HuH-7 (cell line): ENCODE measurements around the gene SPATS2L.

Experiments
- DNase-seq: peaks from one replicate; pipeline ENCODE4 v3.0.0; 2011; ENCODE audit warnings: low spot score

The SPATS2L gene

DNA sequence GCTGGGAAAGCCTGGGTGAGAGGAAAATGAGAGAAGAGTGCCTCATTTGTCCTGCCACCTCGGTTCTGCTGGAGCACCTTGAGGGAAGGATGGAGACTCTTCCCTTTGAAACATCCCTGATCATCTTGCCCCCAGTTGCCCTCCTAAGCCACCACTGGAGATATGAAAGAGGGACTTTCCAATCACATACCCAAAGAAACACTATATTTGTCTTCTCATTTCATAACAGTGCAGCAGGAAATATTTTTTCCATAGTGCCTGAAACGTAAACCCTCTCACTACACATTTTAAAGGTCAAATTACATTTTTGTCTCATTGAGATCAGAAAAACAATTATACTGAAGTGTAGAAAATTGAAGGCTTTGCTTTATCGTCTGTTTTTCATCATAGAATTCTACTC, 140.1 kb downstream of the SPATS2L start:
- DNase-seq, result no peak

- no peak for DNase-seq
Measured at GRCh38 chr2:200447139-200447855, 140.8 kb downstream of the SPATS2L start.

GRCh38 chr2:200448455-200448854, 142.0 kb downstream of the SPATS2L start:
- no peak for DNase-seq

- DNase-seq, result no peak
Measured at GRCh38 chr2:200449149-200449548, 142.7 kb downstream of the SPATS2L start.

DNA sequence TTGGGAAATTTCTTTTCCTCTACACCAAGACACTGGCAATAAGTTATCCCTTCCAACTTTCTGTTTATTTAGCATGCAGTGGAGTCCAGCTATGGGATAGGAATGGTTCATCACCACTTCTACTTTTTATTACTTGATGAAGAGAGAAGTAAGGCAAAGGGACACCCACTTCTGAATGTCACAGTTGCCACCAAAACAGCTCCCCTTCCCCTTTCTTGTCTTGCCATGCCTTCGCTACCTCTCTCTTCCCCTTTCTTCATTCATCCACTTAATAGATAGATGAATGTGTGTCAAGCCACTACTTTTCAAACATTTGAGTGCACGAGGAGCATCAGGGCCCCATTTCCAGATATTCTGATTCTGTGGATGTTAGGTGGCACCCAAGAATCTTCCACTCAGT, 143.8 kb downstream of the SPATS2L start:
- no peak for DNase-seq

DNA sequence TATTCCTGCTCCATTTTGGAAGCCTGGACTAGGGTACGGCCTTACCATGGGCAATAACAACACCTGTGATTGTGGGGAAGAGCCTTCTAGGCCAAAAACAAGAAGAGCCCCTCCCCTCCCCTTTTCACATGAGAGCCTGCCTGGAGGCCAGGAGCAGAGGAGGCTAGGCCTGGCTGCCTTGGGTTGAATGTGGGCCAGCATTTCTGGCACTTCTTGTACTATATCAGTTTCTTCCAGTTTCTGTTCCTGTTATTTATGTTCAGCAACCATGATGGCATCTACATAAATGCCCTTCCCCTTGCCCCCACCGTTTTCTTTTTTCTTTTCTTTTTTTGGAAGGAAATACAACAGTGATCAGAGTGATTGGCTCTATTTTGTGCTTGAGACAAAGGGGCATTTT, 145.0 kb downstream of the SPATS2L start:
- no peak for DNase-seq

DNA sequence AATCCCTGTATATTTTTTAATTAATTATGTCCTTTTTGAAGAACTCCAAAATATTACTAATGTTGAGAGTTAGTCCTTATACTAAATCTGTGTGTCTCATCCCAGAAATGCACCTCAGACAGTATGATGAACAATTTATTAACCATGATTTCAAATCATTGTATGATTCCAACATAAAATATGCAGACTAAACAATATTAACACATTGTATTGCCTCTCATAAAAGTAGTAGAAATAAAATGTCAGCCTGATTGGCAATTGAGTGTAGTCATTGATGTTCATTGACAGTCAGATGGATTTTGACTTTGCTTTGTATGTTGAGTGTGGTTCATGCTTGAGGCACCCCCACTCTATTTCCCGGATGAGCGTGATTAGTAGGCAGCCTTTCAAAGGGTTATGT, 145.9 kb downstream of the SPATS2L start:
- DNase-seq, result no peak

DNA sequence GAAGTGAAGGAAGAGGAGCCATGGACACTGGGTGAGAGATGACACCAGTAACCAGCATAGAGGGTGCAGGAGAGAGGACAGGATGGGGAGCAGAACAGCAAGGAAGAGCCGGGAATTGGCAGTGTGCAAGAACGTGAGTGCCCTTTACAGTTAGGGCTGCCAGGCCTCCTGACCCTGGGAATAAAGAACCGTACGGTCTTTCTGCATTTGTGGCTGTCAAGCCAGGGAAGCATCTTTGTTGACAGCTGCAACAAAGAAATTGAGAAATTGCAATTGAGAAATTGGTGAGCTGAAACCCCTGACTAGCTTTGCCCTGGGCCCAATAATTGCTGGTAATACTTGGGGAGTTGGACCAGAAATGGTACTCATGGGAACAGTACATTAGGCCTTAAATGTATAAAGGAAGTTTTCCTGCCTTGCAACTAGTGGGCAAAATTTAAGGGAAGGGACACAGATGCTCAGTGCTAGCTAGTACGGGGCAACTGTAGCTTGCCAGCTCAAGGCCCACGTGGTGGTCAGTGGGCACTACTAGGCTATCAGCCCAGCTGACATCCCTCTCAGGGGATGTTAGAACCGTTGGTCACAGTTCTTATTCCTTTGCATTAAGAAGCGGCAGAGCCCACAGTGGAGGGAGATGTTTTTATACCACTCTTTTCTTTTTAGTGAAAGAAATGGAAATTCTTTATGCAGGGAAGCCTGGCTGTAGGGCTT, 146.8 kb downstream of the SPATS2L start:
- no peak for DNase-seq

- DNase-seq, result no peak
Measured at GRCh38 chr2:200453853-200454534, 147.5 kb downstream of the SPATS2L start.

DNA sequence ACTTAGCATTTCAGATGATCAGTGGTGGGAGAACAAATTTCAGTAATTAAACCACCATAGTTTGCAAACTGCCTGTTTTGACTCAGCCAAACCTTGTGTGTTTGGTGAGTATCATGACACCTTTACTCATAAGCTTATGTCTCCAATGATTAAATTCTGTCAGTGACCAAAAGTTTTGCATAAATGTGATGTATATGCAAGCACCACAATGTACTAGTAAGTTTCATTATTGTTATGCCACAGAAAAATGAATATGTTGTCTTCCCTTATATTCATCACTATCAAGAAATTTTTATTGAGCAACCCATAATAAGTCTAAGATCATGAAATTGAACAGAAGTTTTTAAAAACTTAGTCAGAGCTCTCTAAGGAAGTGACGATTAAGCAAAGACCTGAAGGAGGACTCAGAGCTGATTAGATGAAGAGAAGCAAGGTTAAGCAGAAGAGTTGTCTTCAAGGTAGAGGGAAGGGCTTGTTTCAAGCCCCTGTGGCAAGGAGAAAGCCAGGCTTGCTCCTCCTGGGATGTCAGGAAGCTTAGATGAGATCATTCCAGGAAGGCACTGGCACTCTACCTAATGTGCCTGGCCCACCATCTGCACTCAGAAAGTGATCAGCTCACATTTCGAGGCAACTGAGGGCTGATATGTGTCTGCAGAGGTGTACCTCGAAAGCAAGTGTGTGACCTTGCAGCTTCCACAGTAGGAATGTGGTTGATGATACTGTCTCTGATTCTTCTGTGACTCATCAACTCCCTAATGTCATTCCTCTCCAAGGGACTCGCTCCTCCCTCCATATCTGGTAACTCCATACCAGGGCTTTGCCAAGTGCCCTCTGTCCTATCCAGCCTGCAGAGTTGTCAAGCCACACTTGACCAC, 148.7 kb downstream of the SPATS2L start:
- DNase-seq, result no peak

DNA sequence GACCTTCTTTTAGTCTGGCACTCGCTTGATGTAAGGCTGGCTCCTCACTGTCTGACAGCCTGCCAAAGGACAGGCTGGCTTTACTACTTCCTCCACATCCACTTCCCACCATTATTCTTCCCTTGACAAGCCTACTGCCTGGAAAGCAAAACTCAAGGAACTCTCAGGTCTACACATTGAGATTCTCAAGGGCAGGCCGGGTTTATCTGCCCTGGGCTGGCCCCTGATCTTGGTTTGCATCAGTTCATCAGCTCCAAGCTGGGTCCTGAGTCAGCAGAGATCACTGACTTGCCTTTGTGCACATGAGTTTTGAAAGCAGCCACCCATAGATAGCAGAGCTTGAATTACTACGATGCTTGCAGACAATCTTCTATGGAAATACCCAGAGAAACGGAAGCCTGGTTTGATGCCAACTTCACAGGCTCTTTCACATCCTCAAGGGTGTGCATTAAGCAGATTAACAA, 149.5 kb downstream of the SPATS2L start:
- DNase-seq, result no peak

DNA sequence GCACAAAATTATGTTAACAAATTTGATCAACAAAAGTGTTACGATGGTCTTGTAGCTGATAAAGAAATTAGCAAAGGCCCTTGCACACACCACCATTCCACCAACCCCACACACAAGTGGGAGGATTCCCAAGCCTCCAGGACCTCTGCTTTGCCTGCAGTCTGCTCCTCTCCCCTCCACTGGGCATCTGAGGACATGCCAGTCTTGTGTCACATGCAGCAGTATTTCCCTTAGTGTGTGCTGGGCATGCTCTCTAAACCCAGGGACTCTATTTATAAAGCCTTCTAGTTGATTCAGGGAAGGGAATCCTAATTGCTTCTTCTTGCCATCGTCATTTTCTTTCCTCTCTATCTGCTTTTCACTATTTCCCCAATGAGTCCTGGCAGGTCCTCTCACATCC, 150.1 kb downstream of the SPATS2L start:
- no peak for DNase-seq

DNA sequence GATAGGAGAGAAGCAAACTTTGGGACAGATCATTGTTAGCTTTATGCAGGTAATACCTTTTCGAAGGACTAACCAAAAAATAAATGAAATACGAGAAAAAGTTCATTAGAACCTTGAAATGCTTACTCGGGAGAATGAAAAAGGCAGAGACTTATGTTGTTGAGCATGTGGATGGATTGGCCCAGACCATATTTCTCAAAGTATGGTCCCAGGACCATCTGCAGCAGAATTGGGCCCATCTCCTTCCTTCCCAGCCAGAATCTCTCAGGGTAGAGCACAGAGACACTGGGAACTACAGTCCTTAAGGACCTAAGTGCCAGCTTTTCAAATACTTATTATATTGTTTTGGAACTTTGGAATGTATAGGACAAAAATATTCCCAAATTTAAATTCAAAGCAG, 152.6 kb downstream of the SPATS2L start:
- DNase-seq, result no peak

DNA sequence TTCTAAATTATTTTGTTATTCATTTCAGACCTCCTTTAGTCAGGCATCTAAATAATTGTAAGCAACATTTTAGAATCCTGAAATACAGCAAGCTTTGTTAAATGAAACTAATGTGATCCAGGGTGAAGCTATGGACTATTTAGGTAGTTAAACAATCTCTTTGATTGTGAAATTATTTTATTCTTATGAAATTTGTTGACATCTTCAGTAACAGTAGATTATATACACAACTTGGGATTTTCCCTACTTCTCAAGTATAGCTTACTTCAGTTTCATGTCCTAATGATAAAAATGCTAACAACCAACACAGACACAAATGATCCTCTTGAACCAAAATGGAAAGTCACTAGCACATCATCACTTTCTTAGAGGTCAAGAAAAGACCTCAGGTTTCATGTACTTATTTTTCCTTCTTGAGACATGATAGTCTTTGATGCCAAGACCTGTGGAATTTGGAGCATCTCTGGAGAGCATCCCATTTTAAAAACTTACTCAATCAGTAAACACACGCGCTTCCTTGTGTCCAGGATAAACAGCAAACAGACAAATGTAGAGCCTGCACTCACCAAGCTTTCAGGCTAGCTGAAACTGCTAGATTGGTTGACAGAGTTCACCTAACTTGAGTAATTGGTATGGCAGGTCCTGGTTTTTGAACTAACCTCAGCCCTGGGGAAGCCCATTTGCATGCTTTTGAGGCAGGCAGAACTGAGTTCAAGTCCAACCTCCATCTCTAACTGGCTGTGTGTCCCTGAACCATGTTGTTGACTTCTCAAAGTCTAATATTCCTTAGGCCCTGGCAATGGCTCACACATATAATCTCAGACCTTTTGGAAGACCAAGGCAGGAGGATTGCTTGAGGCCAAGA, 155.6 kb downstream of the SPATS2L start:
- DNase-seq, result no peak

DNA sequence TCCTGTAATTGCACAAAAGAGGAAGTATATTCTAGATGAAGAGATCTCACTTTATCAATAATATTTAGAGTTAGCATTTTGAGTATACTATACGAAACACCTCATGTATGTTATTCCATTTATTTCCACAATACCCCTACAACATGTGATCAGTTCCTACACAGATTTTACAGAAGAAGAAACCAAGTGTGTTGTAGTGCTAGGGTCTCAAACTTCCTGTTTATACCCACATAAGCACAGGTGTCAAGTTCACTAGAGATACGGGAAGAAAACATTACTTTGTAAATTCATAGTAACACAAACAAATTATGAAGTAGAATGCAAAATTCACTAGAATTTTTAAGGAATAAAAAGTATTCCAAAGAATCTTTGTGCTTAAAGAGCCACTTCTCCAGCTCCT, 157.0 kb downstream of the SPATS2L start:
- no peak for DNase-seq

DNA sequence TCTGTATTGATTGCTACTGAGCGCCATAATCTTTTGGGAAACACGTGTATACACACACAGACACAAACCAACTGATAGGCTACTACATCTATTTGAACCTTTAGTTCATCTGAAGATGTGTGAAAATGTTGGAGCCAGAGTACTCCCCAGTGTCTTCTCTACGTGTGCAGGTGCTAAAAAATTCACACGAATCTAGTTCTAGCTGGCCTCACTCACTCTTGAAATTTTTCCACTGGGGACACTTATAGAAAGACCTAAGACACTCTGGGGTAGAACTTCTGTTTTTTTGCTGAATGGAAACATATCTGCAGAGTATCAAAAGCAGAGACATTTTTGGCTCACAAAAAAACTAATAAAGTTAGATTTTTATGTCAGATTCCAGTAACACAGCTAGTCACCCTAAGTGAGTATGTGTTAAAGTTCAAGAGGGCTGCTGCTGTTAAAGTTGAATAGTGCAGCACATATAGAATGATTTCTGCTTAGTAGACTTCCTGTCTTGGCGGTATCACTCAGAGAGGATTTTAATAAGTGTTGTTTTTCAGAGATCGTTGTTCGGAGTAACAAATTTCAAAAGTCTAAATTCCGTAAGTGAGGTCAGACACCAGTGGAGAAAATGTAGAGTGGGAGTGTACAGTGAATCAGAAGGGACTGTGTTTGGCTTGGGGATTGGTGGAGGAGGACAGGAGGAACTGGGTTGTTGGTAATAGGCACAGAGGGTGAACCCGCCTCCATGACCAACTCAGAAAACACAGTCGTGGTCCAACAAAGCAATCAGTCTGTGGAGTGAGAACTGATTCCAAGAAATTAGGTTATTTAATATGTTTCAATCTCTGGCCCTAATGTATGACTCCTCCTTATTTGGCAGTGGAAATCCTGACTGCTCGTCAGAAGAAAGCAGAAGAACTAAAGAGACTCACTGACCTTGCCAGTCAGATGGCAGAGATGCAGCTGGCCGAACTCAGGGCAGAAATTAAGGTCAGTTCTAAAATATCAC, 160.2 kb downstream of the SPATS2L start:
- no peak for DNase-seq

DNA sequence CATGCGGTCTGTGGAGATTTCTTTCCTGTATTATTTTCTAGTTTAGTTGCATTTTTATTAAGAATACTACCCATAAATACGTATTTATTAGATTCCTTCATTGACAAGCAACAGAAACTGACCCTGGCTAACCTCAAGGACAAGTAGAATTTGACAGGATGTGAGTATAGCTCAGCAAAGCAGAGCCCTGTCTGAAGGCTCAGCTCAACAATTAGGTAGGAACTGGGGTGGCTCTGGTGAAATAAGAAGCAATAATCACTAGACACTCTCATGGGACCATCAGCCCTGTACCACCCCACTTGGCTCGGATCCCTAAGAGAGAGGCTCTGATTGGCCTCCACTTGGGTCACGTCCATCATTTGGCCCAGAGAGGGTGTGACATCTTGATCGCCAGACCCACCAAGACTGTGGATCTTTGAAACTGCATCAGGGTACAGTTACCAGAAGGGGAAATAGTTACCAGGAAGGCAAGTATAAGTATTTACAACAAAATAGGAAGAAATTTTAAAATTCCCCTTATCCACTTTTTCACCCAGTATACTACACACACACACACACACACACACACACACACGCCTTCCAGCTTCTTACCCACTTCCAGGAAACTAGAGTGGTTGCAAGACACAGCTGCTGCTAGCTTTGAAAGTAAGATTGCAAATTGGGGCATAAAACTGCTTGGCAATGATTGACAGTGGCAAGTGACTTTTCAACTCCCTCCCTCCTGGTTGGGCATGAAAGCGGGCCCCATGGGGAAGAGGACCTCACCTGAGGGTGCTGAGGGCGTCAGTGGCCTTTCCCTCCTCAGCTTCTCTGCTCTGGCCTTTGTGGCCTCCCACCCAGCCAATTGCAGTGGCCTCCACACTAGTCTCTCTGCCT, 161.6 kb downstream of the SPATS2L start:
- no peak for DNase-seq

GRCh38 chr2:200469708-200470211, 163.3 kb downstream of the SPATS2L start:
- no peak for DNase-seq

DNA sequence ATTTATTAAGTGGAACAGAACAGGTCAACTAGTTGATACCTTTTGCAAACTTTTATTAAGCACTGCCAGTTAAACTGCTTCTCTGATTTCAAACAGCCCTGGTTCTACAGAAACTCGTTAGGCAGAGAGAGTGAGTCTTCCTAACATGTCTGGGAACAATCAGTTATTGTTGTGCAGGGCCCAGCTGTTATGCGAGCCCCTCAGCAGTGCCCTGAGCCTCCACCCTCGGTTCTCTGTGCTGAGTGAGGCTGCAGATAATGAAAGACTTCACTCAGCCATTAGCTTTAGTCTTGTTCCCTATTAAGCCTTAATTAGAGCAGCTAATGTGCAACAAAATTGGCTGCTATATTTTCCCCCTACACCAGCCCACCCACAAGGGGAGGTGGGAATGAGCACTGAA, 163.7 kb downstream of the SPATS2L start:
- DNase-seq, result no peak
